ENCODE data around the gene SAMD11. TPM values are rescaled to one million over a fixed set of nuclear protein-coding genes. Genes with fewer than 3 reads are reported as not detected.
"Not testable (repeated sequence)": the region's sequence is repeated elsewhere in the genome, so short reads cannot be mapped to it uniquely, and the experiment has no call there.

Gene SAMD11
- total RNA-seq, 2 experiments from 2014 or later, result not detected

GRCh38 chr1:972726-973458 is 49.2 kb downstream of the SAMD11 start:
- Mint-ChIP-seq H3K4me3 (no peak overlapping the region), H3K4me1 (peaks cover 3% of the 10 kb centered on the region), H3K9me3 (ENCODE audit: low read depth) (no peaks in the 10 kb centered on the region), H3K27me3 (peaks cover 17% of the 10 kb centered on the region), H3K36me3 (ENCODE audit: low read depth) (no peaks in the 10 kb centered on the region), H3K27ac (no peak overlapping the region)
- DNase-seq (no peak), ATAC-seq (no peak)
- ChIA-PET CTCF (no interaction called here), POLR2A (no interaction called here)
- intact Hi-C loops (cut with DNase I, micrococcal nuclease), result no loop called here

GRCh38 chr1:973459-974292 is 50.0 kb downstream of the SAMD11 start:
- no peak for ATAC-seq
- Mint-ChIP-seq H3K36me3 (ENCODE audit: low read depth) (no peaks in the 10 kb centered on the region), H3K27ac (no peak overlapping the region), H3K9me3 (ENCODE audit: low read depth) (no peaks in the 10 kb centered on the region), H3K4me3 (no peak overlapping the region), H3K4me1 (peaks cover 6% of the 10 kb centered on the region), H3K27me3 (peaks cover 16% of the 10 kb centered on the region)
- CTCF ChIA-PET, result no interaction called here
- DNase-seq, result no peak
- intact Hi-C loops (cut with DNase I, micrococcal nuclease), result no loop called here
- POLR2A ChIA-PET, result no interaction called here

GRCh38 chr1:974293-974640 is 50.5 kb downstream of the SAMD11 start:
- H3K27ac Mint-ChIP-seq, result no peak overlapping the region
- no peaks in the 10 kb centered on the region for H3K9me3 Mint-ChIP-seq (ENCODE audit: low read depth)
- no peaks in the 10 kb centered on the region for H3K36me3 Mint-ChIP-seq (ENCODE audit: low read depth)
- no peak overlapping the region for H3K4me3 Mint-ChIP-seq
- POLR2A ChIA-PET, result no interaction called here
- CTCF ChIA-PET, result no interaction called here
- H3K27me3 Mint-ChIP-seq, result peaks cover 13% of the 10 kb centered on the region
- DNase-seq (no peak), ATAC-seq (no peak)
- intact Hi-C loops (cut with DNase I, micrococcal nuclease), result no loop called here
- peaks cover 6% of the 10 kb centered on the region for H3K4me1 Mint-ChIP-seq

GRCh38 chr1:974687-975328 is 51.1 kb downstream of the SAMD11 start:
- ChIA-PET POLR2A (no interaction called here), CTCF (interaction anchor here (1.4 to 1.9 kb wide), 4 partner anchors 28 to 116 kb away, joined by 3 to 10 read pairs (median 5); no protein-coding TSS in a partner anchor)
- H3K27ac Mint-ChIP-seq, result no peak overlapping the region
- peaks cover 8% of the 10 kb centered on the region for H3K27me3 Mint-ChIP-seq
- H3K9me3 Mint-ChIP-seq (ENCODE audit: low read depth), result no peaks in the 10 kb centered on the region
- intact Hi-C loops (cut with DNase I, micrococcal nuclease), result no loop called here
- H3K4me1 Mint-ChIP-seq, result peaks cover 6% of the 10 kb centered on the region
- no peak overlapping the region for H3K4me3 Mint-ChIP-seq
- ATAC-seq (no peak), DNase-seq (no peak)
- H3K36me3 Mint-ChIP-seq (ENCODE audit: low read depth), result no peaks in the 10 kb centered on the region

- POLR2A ChIA-PET, result no interaction called here
- H3K9me3 Mint-ChIP-seq (ENCODE audit: low read depth), result no peaks in the 10 kb centered on the region
- DNase-seq, result no peak
- H3K4me3 Mint-ChIP-seq, result no peak overlapping the region
- CTCF ChIA-PET, result interaction anchor here (1.3 to 1.9 kb wide), 5 partner anchors 10 to 117 kb away, joined by 3 to 10 read pairs (median 6); no protein-coding TSS in a partner anchor
- peaks cover 6% of the 10 kb centered on the region for H3K4me1 Mint-ChIP-seq
- H3K27ac Mint-ChIP-seq, result no peak overlapping the region
- H3K36me3 Mint-ChIP-seq (ENCODE audit: low read depth), result no peaks in the 10 kb centered on the region
- ATAC-seq, result no peak
- H3K27me3 Mint-ChIP-seq, result peaks cover 8% of the 10 kb centered on the region
- intact Hi-C loops (cut with DNase I, micrococcal nuclease), result no loop called here
Observed at GRCh38 chr1:975365-975764, 51.6 kb downstream of the SAMD11 start.

GRCh38 chr1:975896-976683 is 52.4 kb downstream of the SAMD11 start:
- Mint-ChIP-seq H3K9me3 (ENCODE audit: low read depth) (no peaks in the 10 kb centered on the region), H3K27me3 (peaks cover 8% of the 10 kb centered on the region), H3K4me3 (no peak overlapping the region), H3K36me3 (ENCODE audit: low read depth) (no peaks in the 10 kb centered on the region), H3K4me1 (peaks cover 6% of the 10 kb centered on the region), H3K27ac (no peak overlapping the region)
- ChIA-PET POLR2A (no interaction called here), CTCF (interaction anchor here (1.1 to 1.9 kb wide), 8 partner anchors 8 to 118 kb away, joined by 3 to 10 read pairs (median 5); no protein-coding TSS in a partner anchor)
- intact Hi-C loops (cut with DNase I, micrococcal nuclease), result loop anchor here (1.0 kb wide), 3 partner anchors 72 to 107 kb away; no protein-coding TSS in a partner anchor
- peak; percentile 88 for DNase-seq
- peak; percentile 97 for ATAC-seq

GRCh38 chr1:976791-977190 is 53.1 kb downstream of the SAMD11 start:
- intact Hi-C loops (cut with DNase I, micrococcal nuclease), result loop anchor here (1.0 kb wide), 3 partner anchors 72 to 107 kb away; no protein-coding TSS in a partner anchor
- H3K4me3 Mint-ChIP-seq; H3K9me3 Mint-ChIP-seq (ENCODE audit: low read depth); ATAC-seq; POLR2A ChIA-PET; DNase-seq; H3K4me1 Mint-ChIP-seq; H3K27ac Mint-ChIP-seq; H3K36me3 Mint-ChIP-seq (ENCODE audit: low read depth); H3K27me3 Mint-ChIP-seq: not testable (repeated sequence)
- CTCF ChIA-PET, result interaction anchor here (1.1 to 1.9 kb wide), 7 partner anchors 8 to 118 kb away, joined by 3 to 10 read pairs (median 5); no protein-coding TSS in a partner anchor

- no peak for DNase-seq
- Mint-ChIP-seq H3K4me3 (no peak overlapping the region), H3K27me3 (peaks cover 13% of the 10 kb centered on the region), H3K9me3 (ENCODE audit: low read depth) (no peaks in the 10 kb centered on the region), H3K4me1 (peaks cover 6% of the 10 kb centered on the region), H3K27ac (no peak overlapping the region), H3K36me3 (ENCODE audit: low read depth) (no peaks in the 10 kb centered on the region)
- ATAC-seq, result no peak
- intact Hi-C loops (cut with DNase I, micrococcal nuclease), result no loop called here
- ChIA-PET POLR2A (no interaction called here), CTCF (no interaction called here)
Observed at GRCh38 chr1:978069-978834, 54.5 kb downstream of the SAMD11 start.

GRCh38 chr1:978835-979743 is 55.4 kb downstream of the SAMD11 start:
- ATAC-seq, result no peak
- Mint-ChIP-seq H3K4me1 (peaks cover 6% of the 10 kb centered on the region), H3K4me3 (no peak overlapping the region), H3K9me3 (ENCODE audit: low read depth) (no peaks in the 10 kb centered on the region), H3K36me3 (ENCODE audit: low read depth) (no peaks in the 10 kb centered on the region), H3K27me3 (peaks cover 17% of the 10 kb centered on the region), H3K27ac (no peak overlapping the region)
- intact Hi-C loops (cut with DNase I, micrococcal nuclease), result no loop called here
- ChIA-PET CTCF (interaction anchor here (0.5 kb wide), 1 partner anchor 52 kb away, joined by 3 read pairs; no protein-coding TSS in a partner anchor), POLR2A (interaction anchor here (0.5 kb wide), 1 partner anchor 298 kb away, joined by 6 read pairs; no protein-coding TSS in a partner anchor)
- DNase-seq, result no peak

- no peak for ATAC-seq
- ChIA-PET CTCF (interaction anchor here (0.5 kb wide), 1 partner anchor 53 kb away, joined by 3 read pairs; no protein-coding TSS in a partner anchor), POLR2A (interaction anchor here (0.5 kb wide), 1 partner anchor 297 kb away, joined by 6 read pairs; no protein-coding TSS in a partner anchor)
- DNase-seq, result no peak
- no peaks in the 10 kb centered on the region for H3K9me3 Mint-ChIP-seq (ENCODE audit: low read depth)
- intact Hi-C loops (cut with DNase I, micrococcal nuclease), result loop anchor here (5.0 to 10.0 kb wide), 3 partner anchors 38 to 313 kb away; no protein-coding TSS in a partner anchor
- H3K27me3 Mint-ChIP-seq, result peaks cover 17% of the 10 kb centered on the region
- no peaks in the 10 kb centered on the region for H3K36me3 Mint-ChIP-seq (ENCODE audit: low read depth)
- no peak overlapping the region for H3K27ac Mint-ChIP-seq
- H3K4me1 Mint-ChIP-seq, result peaks cover 6% of the 10 kb centered on the region
- H3K4me3 Mint-ChIP-seq, result no peak overlapping the region
Observed at GRCh38 chr1:979744-980072, 56.0 kb downstream of the SAMD11 start.

Measured in activated CD4-positive, alpha-beta T cell treated with anti-CD3 and anti-CD28 coated beads for 36 hours (primary cell).